Measurements from ENCODE around the gene MPRIP. TPM values are rescaled to one million over a fixed set of nuclear protein-coding genes. Genes with fewer than 3 reads are reported as not detected.
A peak's percentile ranks its signal among the peaks of the same experiment; 100 is the strongest.

Gene MPRIP
- total RNA-seq, 1 donor from 2014 or later, result 214 TPM

DNA sequence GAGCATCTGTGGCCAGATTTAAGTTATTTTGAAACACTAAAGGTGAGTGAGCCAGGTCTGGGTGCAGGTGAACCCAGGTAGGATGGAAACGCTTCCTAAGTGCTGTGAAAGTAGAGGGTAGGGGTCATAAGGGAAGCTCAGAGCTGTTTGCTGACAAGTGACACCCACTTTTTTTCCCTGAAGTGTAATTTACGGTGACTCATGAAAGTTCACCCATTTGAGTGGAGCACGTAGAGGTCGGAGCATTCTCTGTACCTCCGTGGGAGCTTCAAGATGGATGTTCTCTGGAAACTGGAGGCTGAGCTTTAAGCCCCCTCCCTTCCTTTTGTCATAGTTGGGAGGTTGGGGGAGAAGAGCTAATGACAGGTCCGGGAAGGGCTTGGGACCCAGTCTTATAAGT lies 44.3 kb downstream of the MPRIP start:
- DNase-seq, result no peak

DNA sequence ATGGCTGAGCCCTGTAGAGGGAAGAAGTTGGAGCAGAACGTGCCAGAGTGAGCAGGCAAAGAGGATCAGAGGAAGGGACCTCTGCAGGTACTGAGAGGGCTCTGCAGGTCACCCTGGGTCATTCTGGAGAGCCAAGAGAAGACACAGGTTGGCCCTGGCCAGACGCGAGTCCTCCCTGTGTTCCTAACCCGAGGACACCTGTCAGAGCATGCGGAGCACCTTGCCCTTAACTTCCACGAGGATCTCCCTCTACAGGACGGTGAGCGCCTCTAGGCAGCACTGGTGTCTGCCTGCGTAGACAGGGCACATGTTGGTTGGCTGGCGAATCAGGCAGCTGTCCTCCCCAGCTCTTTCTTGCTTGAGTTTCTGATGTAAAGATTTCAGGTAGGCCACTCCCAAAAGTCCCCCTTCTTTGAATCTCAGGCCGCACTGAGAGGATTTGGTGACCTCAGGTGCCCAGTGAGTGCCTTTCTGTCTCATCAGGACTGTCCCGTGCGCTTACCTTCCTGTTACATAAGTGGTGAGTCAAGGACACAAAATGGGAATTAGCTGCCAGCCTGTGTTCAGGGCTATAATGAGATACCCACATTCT lies 45.3 kb downstream of the MPRIP start:
- no peak for DNase-seq

DNA sequence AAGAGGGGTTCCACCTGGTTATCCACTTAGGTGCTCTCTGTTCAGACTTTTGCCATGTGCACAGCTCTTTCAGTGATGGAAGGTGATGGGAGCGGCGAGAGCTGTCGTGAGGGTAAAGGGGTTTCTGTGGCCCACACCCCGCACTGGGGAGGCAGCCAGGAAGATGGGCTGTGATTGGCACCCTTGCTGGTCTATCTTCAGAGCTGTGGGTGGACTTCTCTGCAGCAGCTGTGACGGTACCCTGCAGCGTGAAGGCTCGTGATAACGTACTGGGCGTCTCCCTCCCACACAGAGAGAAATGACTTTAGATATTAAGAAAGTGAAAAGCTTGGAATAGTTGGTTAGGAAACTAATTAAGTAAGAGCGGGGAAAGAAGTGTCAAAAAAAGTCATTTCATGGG lies 45.8 kb downstream of the MPRIP start:
- DNase-seq, result no peak

DNA sequence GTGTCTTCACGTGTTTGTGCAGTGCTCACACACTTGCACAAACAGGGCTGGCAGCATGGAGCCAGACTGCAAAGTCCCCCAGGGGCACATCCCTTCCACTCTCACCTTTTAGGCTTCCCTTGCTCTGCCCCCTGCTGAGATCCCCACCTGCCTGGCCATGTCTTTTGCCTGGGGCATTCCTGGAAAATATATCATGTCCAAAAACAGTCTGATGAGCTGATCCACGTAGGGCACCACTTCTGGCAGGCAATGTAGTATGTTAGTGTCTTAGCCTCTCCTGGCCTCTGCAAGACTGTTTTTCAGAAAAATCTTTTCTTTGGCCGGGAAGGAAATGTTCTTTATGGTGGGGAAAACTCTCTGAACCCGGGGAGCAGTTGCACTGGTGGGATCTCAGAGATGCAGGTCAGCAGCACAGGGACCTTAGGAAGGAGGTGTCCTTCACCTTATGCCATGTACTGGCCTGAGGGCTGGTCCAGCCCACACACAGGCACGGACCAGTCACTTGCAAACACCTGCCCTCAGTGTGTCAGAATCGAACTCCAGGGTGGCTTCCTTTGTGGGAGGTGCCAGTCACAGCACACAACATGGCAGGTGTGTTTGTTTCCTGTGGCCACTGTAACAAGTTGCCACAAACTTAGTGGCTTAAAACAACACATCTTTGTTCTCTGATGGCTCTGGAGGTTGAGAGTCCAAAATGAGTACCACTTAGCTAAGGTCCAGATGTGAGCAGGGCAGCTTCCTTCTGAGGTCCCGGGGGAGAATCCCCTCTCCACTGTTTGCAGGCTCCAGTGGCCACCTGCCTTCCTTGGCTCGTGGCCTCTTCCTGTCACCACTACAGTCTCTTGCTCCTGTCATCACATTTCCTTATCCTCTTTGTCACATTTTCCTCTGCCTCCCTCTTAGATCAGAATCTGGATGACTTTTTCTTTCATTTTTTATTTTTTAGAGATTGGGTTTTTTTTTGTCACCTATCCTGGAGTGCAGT lies 46.6 kb downstream of the MPRIP start:
- DNase-seq, result no peak

DNA sequence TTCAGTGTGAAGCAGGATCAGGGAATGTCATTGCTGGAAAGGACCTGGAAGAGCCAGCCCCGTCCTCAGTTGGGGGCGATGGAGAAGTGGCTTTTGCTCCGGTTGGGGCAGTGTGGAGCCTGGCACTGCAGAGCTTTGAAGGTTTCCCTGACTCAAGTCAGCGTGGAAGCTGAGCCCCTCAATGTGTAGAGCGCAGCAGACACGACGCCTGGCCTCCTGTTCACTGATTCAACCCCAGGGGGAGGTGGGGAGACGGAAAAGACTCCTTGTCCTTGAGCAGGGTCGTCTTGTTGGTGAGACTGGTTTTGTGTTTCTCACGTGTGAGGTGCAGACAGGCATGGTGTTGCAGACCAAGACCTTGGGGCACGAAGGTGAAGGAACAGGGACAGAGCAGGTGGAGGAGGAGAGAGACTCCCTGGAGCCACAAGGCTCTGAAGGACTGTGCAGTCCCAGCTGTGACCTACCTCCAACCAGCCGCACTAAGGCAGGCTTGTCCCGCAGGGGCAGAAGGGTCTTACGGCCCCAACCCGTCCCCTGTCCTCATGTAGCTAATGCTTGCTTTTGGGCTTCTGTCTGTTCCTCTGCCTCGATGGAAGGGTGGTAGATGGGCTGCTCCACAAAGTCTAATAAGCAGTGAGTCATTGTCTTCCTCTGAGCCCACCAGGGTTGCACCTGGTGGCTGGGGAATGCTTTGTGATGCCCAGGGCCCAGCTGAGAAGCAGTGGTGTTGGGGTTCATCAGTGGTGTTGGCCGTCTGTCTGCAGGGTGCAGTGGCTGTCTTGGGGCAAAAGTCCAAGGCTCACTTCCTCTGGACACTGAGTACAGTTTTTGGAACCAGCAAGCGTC lies 47.8 kb downstream of the MPRIP start:
- DNase-seq, result no peak

DNA sequence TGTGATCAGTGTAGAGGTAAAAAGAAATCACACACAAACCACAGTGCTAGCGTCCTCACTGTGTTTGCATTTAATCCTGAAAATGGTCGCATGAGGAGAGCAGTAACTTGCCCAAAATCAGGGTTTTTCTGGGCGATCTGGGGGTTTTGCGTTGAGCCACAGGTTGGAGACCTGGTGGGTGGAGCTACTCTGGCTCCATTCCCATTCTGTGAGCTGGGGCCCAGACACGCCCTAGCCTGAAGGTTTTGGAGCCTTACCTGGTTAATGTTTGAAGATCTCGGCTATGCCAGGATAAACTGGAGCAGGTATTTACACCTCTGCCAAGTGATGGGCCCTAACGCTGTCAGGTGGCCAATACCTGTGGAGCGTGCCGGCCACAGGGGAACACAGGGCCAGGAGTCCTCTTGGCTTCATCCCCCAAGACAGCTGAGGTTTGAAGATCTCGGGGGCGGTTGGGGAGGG lies 48.4 kb downstream of the MPRIP start:
- no peak for DNase-seq

DNA sequence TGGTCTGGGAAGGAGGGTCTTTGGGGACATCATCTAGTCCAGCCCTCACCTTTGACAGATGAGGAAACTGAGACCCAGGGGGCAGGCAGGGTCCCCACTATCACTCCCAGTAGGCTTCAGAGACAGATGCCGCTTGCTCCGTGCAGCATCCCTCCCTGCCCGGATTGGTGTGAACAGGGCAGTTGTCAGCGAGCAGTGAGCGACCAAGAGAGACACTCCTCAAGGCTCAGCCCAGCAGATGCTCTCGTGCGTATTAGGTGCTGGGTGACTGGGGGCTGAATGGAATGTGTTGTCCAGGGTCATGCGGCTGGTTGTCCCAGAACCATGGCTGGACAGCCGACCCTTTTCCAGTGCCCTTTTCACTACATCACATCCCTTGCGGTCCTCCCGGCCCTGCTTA lies 49.0 kb downstream of the MPRIP start:
- DNase-seq, result no peak

DNA sequence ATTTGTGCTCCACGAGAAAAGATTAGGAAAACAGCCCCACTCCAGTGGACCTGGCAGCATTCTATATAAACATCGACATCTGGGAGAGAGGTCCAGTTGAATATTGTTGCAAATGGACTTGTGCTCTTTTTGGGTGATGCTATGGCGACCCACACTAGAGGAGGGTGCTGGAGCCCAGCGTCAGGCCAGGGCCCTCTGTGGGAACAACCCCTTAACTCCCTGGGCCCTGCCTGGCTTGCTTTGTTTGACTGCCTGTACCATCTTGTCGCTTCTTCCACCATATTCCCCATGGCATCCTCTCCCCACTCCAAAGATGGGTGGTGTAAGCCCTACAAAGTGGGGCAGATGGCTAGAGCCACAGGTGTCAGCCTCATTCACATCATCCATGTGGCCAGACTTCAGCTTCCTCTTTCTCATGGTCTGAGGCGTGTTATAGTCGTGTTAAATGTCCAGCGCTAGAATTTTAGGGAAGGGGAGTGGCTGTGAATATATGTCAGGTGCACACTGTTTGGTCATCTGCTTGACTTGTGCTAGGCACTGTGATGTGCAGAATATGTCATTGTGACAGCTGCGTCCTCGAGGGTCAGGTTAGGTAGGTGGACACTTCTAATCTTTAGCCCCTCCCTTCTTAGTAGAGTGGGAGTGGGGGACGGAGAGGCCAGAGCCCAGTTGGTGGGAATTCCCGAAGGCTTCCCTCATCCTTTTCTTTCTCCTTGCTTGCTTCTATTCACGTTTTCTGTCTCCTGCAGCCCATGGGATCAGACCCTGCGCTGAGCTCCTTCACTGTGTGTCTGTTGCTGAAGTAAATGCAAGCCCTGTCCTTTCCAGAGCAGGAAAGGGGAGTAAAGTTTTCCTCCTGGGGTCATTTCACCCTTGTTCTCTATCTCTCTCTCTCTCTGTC lies 49.8 kb downstream of the MPRIP start:
- DNase-seq, result no peak

DNA sequence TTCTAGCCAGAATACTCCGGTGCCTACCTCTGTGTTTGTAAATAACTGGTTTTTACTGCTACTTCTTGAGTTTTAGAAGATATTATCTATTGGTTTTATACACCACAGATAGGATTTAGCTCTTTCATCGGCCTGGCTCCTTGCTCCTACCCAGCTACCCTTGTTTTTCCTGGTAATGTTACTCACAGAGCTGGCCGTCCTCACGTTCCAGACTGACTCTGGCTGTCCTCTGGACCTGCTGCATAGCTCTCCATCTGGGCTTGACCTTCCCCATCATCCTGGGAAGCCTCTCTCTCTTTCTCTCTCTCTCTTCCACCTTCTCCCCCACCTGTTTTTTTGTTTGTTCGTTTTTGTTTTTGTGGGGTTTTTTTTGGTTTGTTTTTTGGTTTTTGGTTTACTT lies 51.5 kb downstream of the MPRIP start:
- DNase-seq, result no peak

DNA sequence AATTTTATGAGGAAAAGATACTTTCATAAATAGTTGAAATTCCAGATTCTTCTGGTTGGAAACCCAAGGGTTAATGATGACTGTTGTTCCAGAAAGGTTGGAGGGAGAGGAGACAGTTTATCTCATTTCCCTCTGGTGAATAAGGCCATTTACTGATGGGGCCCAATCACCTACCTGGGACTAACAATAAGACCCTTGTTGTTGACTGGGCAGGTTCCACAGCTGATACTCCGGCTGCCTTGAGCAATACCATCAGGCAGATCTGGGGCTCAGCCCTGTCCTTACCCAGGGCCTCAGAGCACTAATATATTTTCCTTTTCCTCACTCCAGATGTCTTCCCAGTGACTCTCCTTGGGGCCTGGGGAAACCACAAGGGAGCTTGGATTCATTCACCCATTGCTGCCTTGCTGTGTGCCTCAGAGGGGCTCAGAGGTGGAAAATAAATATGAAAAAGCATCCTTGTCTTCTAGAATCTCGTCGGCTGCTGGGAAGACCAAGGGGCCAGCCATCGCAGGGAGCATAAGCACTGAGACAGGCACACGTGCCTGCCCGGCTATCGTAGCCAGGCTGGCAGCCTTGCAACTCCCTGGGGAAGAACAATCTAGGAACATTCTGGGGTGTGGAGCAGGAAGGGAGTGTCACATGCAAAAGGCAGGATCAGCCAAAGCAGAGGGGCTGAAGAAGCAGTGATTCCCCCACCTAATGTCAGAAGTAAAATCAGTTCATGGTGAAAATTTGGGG lies 54.4 kb downstream of the MPRIP start:
- no peak for DNase-seq

DNA sequence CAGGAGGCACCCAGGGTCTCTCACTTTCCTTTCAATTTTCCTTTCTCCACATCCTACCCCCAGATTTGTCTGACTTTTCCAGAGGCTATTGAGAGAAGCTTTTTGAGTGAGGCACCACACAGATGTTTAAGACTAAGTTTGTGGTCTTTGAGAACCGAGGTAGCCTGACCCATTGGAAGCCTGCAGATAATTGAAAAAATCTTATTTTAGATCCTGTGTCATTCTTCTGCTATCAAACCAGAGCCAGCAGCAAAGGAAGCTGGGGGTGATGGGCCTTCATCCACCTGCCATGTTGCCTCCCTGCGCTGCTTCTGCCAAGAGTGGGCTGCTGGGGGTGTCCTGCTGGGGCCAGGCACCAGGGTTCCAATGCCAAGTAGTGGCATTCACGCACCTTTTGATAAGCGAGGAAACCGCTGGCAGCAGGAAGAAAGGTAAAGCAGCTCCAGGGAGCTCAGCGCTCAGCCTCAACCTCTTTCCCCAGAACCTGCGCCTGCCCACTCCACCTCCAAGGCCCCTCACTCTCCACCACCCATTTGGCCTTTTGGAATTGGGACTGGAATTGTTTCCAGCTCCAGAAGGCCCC lies 55.6 kb downstream of the MPRIP start:
- DNase-seq, result no peak

DNA sequence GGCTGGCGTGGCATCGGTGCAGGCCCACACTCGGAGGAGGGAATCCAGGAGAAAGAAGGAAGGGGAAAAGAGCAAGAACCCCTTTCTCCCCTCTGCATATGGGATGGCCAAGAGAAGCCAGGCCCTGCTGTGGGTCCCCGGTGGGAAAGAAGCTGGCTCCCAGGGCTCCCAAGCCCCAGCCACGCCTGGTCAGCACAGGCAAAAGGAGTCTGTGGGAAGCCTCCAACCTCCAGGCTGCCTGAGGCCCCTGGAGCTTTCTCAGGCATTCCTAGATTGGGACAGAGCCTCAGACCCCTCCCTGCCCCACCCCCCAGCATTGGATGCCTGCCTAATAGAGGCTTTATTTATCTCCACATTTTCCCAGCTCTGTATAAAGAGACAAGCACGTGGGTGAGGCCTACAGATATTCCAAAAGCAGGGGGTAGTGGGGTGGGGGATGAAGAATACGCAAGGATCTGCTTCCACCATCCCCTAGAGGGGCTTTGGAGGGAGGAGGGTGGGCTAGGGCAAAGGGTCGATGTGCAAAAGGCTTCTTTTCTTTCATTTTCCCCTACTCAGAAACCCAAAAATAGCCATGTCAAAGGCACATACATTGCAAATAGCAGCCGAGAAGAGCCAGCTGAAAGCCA lies 56.4 kb downstream of the MPRIP start:
- peak; percentile 90 for DNase-seq

DNA sequence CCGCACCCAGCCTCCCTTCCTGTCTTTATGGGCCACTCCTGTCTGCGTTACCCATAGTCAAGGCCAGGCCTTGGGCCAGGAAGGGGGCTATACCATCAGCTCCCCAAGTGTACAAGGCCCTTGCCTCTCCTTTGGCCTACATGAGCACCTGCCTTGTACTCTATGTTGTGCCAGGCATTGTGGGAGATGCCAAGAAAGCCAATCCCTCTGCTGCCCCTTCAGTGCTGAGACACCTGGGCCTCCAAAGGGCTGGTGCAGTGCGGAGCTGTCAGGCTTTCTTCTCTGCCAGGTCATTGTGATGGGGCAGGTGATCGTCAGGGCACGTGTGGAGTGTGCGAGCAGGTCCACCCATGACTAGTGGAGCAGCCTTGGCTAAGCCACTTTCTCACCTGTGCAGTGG lies 59.9 kb downstream of the MPRIP start:
- DNase-seq, result no peak

DNA sequence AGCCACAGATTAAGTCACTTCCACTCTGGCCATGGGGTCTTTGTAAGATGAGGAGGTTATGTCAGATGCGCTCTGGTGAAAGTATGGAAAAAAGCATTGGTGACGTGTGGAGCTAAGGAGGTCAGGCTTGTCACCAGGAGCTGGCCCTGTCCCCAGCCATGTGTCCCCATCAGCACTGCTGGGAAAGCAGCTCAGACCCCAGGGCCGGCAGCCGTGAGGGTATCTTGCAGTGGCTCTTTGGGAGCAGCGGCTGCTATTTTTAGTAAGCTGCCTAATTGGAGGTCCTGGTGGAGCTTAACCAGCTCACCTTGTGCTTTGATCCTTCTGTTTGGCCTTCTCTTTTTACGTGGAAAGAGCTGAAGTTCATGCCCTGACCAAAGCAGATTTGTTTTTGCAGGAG lies 60.9 kb downstream of the MPRIP start:
- DNase-seq, result no peak

DNA sequence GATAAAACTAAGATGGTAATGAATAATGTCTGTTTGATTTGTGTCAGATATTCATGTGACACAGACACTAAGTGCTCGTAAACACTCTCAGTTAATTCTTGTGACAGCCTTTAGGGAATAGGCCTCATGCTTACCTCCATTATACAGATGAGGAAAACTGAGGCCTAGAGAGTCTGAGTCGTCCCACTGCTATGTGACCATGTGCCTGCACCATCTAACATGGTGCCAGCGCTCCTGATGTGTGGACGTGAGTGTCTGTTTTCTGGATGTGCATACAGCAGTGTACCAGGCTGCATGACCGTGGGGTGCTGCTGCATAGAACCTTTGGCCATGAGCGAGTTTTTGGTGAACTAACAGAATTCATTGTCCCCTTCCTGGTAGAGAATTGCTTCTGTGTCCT lies 61.8 kb downstream of the MPRIP start:
- DNase-seq, result no peak

DNA sequence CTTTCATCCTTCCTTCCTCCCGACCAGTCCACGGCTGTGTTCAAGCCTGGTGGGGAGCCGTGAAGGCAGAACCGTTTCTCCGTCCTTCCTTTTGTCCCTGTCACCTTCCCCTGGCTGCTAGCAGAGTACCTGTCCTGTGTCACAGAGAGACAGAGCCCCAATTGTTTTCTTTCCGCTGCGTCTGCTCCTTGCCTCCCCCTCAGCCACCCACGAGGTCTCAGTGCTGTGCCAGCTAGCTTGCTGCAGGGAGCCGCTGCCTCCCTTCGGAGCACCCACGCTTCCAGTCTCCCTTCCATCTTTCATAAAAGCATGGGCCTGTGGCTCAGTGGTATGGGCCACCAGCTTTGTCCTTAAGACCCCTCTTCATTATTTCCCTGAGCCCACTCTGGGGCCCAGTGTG lies 62.2 kb downstream of the MPRIP start:
- no peak for DNase-seq

DNA sequence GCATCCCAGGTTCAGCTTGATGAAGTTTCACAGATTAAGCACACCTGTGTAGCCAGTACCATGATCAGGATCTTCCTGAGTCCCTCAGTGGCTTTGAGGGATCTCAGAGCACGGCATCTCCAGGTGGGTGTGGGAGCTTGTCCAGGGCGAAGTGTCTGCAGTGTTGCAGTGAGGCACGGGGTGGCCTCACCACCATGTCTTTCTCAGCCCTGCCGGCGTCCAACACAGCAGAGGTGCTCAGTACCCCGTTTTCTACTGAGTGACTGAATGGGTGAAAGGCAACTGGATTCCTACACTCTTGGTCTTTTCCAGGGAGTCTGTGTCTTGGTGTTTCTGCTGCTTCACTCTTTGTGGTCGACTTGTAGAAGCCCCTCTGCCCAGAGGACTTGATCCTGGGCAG lies 63.7 kb downstream of the MPRIP start:
- no peak for DNase-seq

DNA sequence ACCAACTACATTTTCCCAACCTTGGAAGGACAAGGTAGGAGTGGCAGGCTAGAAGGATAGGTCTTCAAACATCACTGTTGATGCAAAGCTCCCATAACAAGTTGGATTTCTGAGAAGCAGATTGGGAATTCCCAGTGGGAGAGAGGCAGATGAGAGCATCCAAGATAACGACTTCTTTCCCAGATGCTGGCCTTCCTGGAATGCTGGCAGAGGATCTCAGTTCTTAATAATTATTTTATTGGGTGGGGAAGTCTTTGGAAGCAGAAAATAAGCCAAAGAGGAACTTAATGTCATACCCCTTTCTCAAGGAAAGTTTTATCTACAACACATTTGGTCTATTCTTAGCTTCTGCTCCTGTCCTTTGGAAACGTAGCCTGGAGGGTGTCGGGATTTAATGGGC lies 64.5 kb downstream of the MPRIP start:
- DNase-seq, result no peak

DNA sequence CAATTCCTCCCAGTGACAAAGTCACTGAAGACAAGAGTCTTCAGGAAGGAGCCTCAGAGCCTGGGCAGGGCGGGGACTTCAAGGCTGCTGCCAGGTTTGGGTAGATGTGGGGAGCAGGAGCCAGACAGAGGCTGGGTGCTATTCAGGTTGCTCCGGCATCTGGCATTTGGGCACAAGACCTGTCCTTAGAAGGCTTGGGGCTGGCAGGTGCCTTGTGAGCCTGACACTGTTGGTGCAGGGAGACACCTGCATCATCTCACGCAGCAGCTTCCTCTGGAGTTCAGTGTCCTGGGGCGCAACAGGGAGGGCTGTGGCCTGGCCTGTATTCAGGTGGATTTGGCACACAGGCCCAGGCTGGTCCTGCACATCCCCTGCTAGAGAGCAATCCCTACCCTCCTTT lies 65.0 kb downstream of the MPRIP start:
- no peak for DNase-seq

DNA sequence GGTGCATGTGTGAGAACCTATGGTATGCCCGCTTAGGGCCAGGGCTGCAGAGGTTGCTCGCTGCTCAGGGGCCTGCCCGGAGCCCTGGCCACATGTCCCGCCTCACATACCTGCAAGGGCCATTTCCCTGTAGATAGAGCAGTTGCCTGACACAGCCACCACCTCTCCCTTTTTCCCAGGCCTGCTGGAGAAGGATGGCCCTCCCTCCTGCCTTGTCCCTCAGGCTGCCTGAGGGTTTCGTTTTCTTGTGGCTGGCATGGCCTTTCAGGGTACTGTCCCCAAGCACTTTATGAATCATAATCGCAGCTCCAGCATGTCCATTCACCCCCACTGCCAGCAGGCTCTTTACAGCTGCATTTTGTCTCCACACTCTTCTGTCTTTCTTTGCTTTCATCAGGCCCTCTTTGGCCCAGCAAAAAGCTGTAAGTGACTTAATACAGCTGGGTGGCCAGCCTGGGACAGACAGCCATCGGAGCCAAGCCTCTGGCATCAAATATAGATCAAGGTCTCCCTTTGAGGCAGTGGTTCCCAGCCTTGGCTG lies 65.7 kb downstream of the MPRIP start:
- peak; percentile 88 for DNase-seq

Measured in tongue (tissue), 2 donors.